HuH-7 (cell line): ENCODE measurements around the gene PCDHGB6.
"Not testable (repeated sequence)": the region's sequence is repeated elsewhere in the genome, so short reads cannot be mapped to it uniquely, and the experiment has no call there.

Experiments used
- DNase-seq: peaks from one replicate; pipeline ENCODE4 v3.0.0; 2011; ENCODE audit warnings: low spot score

Gene PCDHGB6

DNA sequence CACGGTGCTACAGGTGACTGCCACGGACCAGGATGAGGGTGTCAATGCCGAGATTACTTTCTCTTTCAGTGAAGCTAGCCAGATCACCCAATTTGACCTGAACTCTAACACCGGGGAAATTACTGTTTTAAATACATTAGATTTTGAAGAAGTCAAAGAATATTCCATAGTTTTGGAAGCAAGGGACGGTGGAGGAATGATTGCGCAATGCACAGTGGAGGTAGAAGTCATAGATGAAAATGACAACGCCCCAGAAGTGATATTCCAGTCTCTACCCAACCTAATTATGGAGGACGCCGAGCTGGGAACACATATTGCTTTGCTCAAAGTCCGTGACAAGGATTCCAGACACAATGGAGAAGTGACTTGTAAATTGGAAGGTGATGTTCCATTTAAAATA is 19.2 kb upstream of the PCDHGB6 start:
- no peak for DNase-seq

- DNase-seq = no peak
Observed at GRCh38 chr5:141389153-141390042, 18.4 kb upstream of the PCDHGB6 start.

- no peak for DNase-seq
Observed at GRCh38 chr5:141392429-141393198, 15.2 kb upstream of the PCDHGB6 start, which contains the start of gene PCDHGA8. PCDHGA8 (plus strand) TSS chr5:141392633; CDS start chr5:141392814, 181 bp downstream.

- no peak for DNase-seq
Observed at GRCh38 chr5:141393267-141393666, 14.6 kb upstream of the PCDHGB6 start.

DNA sequence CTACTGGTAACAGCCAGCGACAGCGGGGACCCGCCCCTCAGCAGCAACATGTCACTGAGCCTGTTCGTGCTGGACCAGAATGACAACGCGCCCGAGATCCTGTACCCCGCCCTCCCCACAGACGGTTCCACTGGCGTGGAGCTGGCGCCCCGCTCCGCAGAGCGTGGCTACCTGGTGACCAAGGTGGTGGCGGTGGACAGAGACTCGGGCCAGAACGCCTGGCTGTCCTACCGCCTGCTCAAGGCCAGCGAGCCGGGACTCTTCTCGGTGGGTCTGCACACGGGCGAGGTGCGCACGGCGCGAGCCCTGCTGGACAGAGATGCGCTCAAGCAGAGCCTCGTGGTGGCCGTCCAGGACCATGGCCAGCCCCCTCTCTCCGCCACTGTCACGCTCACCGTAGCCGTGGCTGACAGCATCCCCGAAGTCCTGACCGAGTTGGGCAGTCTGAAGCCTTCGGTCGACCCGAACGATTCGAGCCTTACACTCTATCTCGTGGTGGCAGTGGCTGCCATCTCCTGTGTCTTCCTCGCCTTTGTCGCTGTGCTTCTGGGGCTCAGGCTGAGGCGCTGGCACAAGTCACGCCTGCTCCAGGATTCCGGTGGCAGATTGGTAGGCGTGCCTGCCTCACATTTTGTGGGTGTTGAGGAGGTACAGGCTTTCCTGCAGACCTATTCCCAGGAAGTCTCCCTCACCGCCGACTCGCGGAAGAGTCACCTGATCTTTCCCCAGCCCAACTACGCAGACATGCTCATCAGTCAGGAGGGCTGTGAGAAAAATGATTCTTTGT is 13.2 kb upstream of the PCDHGB6 start:
- not testable (repeated sequence) for DNase-seq

DNA sequence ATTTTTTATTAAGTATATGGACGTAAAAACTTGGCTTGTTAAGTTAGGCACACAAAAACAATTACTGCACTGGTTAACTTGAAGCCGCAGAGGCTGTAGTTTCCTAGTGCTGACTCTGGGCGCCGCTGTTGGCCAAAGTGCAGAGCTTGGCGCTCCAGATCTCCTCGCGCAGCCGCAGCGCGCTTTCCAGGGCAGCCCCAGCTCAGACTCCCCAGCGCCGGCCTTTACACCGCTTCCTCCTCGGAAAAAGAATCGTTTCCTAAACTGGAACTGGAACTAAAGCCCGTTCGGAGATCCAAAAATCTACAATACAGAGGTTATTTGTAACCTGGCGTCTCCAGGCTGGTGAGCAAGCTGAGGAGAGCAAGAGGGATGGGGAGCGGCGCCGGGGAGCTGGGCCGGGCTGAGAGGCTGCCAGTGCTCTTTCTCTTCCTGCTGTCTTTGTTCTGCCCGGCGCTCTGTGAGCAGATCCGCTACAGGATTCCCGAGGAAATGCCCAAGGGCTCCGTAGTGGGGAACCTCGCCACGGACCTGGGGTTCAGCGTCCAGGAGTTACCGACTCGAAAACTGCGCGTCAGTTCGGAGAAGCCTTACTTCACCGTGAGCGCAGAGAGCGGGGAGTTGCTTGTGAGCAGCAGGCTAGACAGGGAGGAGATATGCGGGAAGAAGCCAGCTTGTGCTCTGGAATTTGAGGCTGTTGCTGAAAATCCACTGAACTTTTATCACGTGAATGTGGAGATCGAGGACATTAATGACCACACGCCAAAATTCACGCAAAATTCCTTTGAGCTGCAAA is 9.9 kb upstream of the PCDHGB6 start, which contains the start of gene PCDHGB5:
TSS of gene PCDHGB5 (plus strand) at position 192 of the 796 bp plus-strand sequence. CDS start at position 373, 181 bp downstream.
- peak; percentile 74 for DNase-seq

DNA sequence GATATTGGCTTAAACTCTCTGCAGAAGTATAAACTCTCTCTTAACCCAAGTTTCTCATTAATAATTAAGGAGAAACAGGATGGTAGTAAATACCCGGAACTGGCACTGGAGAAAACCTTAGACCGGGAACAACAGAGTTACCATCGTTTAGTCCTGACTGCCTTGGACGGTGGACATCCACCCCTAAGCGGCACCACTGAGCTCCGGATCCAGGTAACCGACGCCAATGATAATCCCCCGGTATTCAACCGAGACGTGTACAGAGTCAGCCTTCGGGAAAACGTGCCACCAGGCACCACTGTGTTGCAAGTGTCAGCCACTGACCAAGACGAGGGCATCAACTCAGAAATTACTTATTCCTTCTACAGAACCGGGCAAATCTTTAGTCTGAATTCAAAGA is 9.2 kb upstream of the PCDHGB6 start:
- no peak for DNase-seq

GRCh38 chr5:141399555-141400258 is 8.1 kb upstream of the PCDHGB6 start:
- DNase-seq = no peak

GRCh38 chr5:141402553-141403243 is 5.1 kb upstream of the PCDHGB6 start, which contains the start of gene PCDHGA9:
PCDHGA9 (plus strand) TSS chr5:141402778; CDS start chr5:141402953, 175 bp downstream.
- DNase-seq = peak; percentile 38

DNA sequence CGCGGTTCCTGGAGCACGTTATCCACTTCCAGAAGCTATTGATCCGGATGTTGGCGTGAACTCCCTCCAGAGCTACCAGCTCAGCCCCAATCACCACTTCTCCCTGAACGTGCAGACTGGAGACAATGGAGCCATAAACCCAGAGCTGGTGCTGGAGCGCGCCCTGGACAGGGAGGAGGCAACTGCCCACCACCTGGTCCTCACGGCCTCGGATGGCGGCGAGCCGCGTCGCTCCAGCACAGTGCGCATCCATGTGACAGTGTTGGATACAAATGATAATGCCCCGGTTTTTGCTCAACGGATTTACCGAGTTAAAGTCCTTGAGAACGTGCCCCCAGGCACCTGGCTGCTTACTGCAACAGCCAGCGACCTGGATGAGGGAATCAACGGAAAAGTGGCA is 4.4 kb upstream of the PCDHGB6 start:
- no peak for DNase-seq

DNA sequence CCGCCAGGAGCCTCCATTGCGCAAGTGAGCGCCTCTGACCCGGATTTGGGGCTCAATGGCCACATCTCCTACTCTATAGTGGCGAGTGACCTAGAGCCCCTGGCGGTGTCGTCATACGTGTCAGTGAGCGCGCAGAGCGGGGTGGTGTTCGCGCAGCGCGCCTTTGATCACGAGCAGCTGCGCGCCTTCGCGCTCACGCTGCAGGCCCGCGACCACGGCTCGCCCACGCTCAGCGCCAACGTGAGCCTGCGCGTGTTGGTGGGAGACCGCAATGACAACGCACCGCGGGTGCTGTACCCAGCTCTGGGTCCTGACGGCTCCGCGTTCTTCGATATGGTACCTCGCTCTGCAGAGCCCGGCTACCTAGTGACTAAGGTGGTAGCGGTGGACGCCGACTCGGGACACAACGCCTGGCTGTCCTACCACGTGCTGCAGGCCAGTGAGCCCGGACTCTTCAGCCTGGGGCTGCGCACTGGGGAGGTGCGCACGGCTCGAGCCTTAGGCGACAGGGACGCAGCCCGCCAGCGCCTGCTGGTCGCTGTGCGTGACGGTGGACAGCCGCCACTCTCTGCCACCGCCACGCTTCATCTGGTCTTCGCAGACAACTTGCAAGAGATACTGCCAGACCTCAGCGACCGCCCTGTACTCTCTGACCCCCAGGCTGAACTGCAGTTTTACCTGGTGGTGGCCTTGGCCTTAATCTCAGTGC is 1.9 kb downstream of the PCDHGB6 start:
- no peak for DNase-seq

- DNase-seq = no peak
Observed at GRCh38 chr5:141411575-141411974, 3.8 kb downstream of the PCDHGB6 start.

GRCh38 chr5:141412854-141413539 is 5.2 kb downstream of the PCDHGB6 start, which contains the start of gene PCDHGA10:
PCDHGA10 (plus strand) TSS chr5:141412987; CDS start chr5:141413176, 189 bp downstream.
- DNase-seq = peak; percentile 93

GRCh38 chr5:141413540-141414069 is 5.8 kb downstream of the PCDHGB6 start:
- DNase-seq = peak; percentile 87

- DNase-seq = not testable (repeated sequence)
Observed at GRCh38 chr5:141414548-141415274, 6.9 kb downstream of the PCDHGB6 start.

DNA sequence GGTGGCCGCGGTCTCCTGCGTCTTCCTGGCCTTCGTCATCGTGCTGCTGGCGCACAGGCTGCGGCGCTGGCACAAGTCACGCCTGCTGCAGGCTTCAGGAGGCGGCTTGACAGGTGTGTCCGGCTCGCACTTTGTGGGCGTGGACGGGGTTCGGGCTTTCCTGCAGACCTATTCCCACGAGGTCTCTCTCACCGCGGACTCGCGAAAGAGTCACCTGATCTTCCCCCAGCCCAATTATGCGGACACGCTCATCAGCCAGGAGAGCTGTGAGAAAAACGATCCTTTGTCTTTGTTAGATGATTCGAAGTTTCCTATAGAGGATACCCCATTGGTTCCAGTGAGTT is 7.4 kb downstream of the PCDHGB6 start:
- DNase-seq = not testable (repeated sequence)

DNA sequence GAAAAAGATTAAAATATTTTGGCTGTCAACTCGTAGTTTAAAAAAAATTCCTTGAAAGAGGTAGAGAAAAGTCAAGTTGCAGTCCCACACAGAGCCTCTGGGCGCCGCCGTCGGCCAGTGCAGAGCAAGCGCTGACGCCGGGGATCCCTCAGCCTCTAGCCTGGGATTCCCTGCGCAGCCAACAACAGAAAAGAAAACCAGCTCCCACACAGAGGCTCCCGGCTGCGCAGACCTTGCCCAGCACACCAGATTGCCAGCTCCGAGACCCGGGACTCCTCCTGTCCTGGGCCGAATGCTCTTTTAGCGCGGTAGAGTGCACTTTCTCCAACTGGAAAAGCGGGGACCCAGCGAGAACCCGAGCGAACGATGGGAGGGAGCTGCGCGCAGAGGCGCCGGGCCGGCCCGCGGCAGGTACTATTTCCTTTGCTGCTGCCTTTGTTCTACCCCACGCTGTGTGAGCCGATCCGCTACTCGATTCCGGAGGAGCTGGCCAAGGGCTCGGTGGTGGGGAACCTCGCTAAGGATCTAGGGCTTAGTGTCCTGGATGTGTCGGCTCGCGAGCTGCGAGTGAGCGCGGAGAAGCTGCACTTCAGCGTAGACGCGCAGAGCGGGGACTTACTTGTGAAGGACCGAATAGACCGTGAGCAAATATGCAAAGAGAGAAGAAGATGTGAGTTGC is 9.8 kb downstream of the PCDHGB6 start, which contains the start of gene PCDHGB7:
TSS of gene PCDHGB7 (plus strand) at position 184 of the 679 bp plus-strand sequence. CDS start at position 367, 183 bp downstream.
- not testable (repeated sequence) for DNase-seq
